Parathyroid adenoma (tissue), 2 donors: ENCODE measurements around the gene TBCEL.

ENCODE experiments used
- H2AFZ ChIP-seq: fragments of 300-600 bp; sonication (generic); one replicate; pipeline ENCODE4 v1.7.0; 2017; ENCODE audit warnings: antibody characterized with exemption, mild to moderate bottlenecking
- H3K27ac ChIP-seq: fragments of 300-600 bp; sonication (generic); one replicate; pipeline ENCODE4 v1.7.0; 2017
- H3K27me3 ChIP-seq: fragments of 300-600 bp; sonication (generic); one replicate; pipeline ENCODE4 v1.7.0; 2017; ENCODE audit warnings: low read length; ENCODE audit not compliant: control insufficient read depth, insufficient read depth
- H3K36me3 ChIP-seq: fragments of 300-600 bp; sonication (generic); one replicate; pipeline ENCODE4 v1.7.0; 2017; ENCODE audit warnings: low read length; ENCODE audit not compliant: control insufficient read depth, insufficient read depth
- H3K4me1 ChIP-seq: fragments of 300-600 bp; sonication (generic); one replicate; pipeline ENCODE4 v1.7.0; 2017; ENCODE audit warnings: control low read depth
- H3K4me2 ChIP-seq: fragments of 300-600 bp; sonication (generic); one replicate; pipeline ENCODE4 v1.7.0; 2017; ENCODE audit warnings: low read length
- H3K4me3 ChIP-seq: fragments of 300-600 bp; sonication (generic); one replicate; pipeline ENCODE4 v1.7.0; 2017; ENCODE audit warnings: low read depth, low read length
- H3K79me2 ChIP-seq: fragments of 300-600 bp; sonication (generic); one replicate; pipeline ENCODE4 v1.7.0; 2017; ENCODE audit warnings: control low read depth
- H3K9ac ChIP-seq: fragments of 300-600 bp; sonication (generic); one replicate; pipeline ENCODE4 v1.7.0; 2017; ENCODE audit warnings: mild to moderate bottlenecking
- H3K9me3 ChIP-seq: fragments of 300-600 bp; sonication (generic); one replicate; pipeline ENCODE4 v1.7.0; 2017; ENCODE audit warnings: low read length; ENCODE audit not compliant: control insufficient read depth
- TF ChIP-seq, protein P1 (sequence below): fragments of 300-600 bp; sonication (generic); IDR thresholded peaks from one replicate; pipeline ENCODE4 v1.7.0; 2017; ENCODE audit warnings: antibody characterized with exemption, mild to moderate bottlenecking
- donor health status: primary hyperparathyroidism.

TBCEL gene, protein sequence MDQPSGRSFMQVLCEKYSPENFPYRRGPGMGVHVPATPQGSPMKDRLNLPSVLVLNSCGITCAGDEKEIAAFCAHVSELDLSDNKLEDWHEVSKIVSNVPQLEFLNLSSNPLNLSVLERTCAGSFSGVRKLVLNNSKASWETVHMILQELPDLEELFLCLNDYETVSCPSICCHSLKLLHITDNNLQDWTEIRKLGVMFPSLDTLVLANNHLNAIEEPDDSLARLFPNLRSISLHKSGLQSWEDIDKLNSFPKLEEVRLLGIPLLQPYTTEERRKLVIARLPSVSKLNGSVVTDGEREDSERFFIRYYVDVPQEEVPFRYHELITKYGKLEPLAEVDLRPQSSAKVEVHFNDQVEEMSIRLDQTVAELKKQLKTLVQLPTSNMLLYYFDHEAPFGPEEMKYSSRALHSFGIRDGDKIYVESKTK

DNA sequence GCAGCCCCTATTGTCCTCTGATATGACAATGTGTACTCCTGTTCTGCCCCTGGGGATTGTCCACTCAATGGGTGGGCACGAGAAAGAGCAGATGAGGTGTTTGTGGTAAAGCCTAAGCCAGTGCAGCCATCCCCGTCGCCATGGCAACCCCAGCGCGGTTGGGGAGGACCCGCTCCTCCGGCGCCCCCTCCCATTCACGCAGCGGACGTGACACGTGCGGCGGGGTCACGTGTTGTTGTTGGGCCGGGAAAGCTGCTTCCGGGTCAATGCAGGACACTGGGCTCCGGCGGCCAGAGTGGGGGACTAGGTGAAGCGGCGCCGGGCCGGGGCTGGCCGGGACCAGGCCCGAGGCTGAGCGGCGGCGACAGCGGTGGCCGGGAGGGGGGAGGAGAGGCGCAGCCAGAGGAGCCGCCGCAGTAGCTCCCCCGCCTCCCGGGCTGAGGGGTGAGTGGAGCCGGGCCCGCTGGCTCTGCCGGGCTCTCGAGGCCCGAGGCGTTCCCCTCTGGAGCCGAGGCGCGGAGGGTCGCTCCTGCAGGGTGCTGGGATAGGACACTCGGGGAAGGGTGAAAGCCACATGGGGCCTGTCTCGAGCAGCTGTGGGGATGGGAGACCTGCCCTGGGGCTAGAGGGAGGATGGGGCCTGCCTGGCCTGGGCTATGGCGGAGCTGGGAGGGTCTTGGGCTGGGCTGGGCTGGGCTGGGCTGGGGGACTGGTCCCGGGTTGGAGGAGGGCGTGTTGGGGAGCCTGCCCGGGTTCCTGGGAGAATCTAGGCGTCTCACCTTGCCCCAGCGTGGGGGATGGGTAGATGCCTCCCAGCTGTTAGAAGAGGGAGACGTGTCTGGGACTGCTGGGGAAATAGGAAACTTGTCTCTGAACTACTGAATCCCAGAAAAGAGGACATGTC lies at the start of gene TBCEL:
Gene TBCEL, plus strand, starts transcription at position 255 of the 904 bp plus-strand sequence. CDS start 21,589 bp downstream, outside the sequence.
- Histone ChIP-seq H3K79me2 (peaks cover 8% of the 10 kb centered on the region), H3K9ac (peak within 1 kb of the TSS; percentile 42), H3K27ac (peak within 1 kb of the TSS; percentile 55), H3K4me1 (no peaks in the 10 kb centered on the region), H3K9me3 (no peaks in the 10 kb centered on the region), H2AFZ (peak within 1 kb of the TSS; percentile 87), H3K4me2 (peak within 1 kb of the TSS; percentile 48), H3K36me3 (no peaks in the 10 kb centered on the region), H3K4me3 (peak within 1 kb of the TSS; percentile 70), H3K27me3 (no peaks in the 10 kb centered on the region)
- TF ChIP-seq, protein P1, sequence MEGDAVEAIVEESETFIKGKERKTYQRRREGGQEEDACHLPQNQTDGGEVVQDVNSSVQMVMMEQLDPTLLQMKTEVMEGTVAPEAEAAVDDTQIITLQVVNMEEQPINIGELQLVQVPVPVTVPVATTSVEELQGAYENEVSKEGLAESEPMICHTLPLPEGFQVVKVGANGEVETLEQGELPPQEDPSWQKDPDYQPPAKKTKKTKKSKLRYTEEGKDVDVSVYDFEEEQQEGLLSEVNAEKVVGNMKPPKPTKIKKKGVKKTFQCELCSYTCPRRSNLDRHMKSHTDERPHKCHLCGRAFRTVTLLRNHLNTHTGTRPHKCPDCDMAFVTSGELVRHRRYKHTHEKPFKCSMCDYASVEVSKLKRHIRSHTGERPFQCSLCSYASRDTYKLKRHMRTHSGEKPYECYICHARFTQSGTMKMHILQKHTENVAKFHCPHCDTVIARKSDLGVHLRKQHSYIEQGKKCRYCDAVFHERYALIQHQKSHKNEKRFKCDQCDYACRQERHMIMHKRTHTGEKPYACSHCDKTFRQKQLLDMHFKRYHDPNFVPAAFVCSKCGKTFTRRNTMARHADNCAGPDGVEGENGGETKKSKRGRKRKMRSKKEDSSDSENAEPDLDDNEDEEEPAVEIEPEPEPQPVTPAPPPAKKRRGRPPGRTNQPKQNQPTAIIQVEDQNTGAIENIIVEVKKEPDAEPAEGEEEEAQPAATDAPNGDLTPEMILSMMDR: no peak

DNA sequence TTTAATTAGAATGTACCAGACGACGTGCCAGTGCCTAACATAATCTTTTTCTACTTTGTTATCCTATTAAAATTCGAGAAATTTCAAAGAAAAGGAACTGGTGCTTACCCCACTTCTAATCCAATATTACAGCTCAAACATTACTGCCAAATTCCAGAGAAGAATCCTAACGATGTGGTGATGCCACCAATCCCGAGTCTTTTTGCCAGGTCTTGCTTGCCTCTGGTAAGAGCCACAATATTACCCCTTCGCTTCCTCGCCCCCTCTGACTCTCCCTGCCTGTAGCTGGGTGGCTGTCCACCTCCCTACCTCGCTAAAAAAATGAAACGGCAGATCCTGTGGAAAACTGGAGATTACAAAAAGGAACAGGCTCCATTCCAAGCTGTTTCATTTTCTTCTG lies 49.4 kb upstream of the TBCEL start:
- Histone ChIP-seq H3K4me2 (no peak overlapping the region), H3K27ac (no peak overlapping the region)
- TF ChIP-seq, protein P1: no peak

DNA sequence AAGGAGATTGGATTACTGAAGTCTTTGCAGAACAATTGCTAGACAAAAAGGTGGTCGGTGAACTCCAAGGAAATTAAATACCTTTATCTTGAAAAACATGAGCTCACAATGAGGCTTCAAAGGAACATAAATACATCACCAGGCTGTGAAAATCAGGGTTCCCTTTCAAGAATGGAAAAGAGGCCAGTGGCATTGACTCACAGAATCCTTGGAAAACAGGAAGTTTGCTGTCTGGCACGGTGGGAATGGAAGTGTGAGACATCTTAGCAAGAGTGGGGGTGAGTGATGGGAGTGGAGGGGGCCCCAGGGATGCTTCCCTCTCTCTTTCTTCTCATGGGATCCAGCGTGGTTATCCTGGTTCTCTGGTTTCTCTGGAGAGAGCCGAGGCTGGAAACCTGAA lies 48.9 kb upstream of the TBCEL start:
- H2AFZ ChIP-seq: no peak overlapping the region
- no peaks in the 10 kb centered on the region for H3K27me3 ChIP-seq
- no peaks in the 10 kb centered on the region for H3K36me3 ChIP-seq
- H3K27ac ChIP-seq: no peak overlapping the region
- no peaks in the 10 kb centered on the region for H3K4me1 ChIP-seq
- TF ChIP-seq, protein P1: no peak
- no peaks in the 10 kb centered on the region for H3K79me2 ChIP-seq
- H3K9ac ChIP-seq: no peak overlapping the region
- no peaks in the 10 kb centered on the region for H3K9me3 ChIP-seq
- H3K4me2 ChIP-seq: no peak overlapping the region
- no peak overlapping the region for H3K4me3 ChIP-seq

More for the DNA sequence above, 49.4 kb upstream of the TBCEL start:
- no peaks in the 10 kb centered on the region for H3K79me2 ChIP-seq
- H3K4me3 ChIP-seq: no peak overlapping the region
- no peaks in the 10 kb centered on the region for H3K9me3 ChIP-seq
- H2AFZ ChIP-seq: no peak overlapping the region
- no peak overlapping the region for H3K9ac ChIP-seq
- no peaks in the 10 kb centered on the region for H3K4me1 ChIP-seq
- H3K27me3 ChIP-seq: no peaks in the 10 kb centered on the region
- no peaks in the 10 kb centered on the region for H3K36me3 ChIP-seq

DNA sequence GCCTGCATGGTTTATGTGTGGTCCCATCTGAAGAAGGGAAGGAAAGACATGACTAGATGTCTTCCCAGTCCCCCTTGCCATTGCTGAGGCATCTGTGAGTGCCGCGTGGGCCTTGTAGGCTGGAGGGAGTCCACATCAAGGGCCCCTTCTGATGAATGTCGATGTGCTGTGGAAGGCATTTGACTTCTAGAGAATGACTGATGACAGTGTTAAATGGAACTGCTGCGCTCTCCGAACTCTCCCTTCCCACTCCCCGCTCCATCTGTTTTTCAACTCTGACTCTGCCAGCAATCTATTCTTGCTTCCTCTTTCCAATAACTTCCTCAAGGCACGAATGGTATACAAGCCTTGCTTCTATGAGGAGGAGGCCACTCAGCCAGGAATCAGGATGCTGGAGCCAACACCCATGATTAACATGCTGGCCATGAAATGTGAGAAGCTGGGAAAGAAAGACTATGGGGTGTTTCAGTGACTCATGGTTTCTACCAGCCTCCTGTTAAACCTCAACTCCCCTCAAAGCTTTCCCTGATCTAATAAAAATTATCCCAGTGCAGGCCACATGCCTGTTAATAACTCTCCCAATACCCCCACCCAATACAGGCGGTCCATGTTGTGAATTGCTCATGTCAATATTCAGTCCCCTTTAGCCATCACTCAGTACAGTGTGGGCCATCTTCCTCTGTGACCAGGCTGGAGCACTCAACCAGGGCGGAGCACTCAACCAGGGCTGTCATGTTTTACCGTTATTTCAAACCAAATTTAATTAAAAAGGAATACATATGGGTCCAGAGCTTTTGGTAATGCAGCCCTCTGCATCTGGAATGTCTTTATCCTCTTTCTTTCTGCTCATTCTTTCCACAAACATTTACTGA lies 46.4 kb upstream of the TBCEL start:
- H3K79me2 ChIP-seq: no peaks in the 10 kb centered on the region
- H2AFZ ChIP-seq: no peak overlapping the region
- no peak overlapping the region for H3K4me2 ChIP-seq
- H3K4me3 ChIP-seq: no peak overlapping the region
- no peaks in the 10 kb centered on the region for H3K27me3 ChIP-seq
- no peaks in the 10 kb centered on the region for H3K36me3 ChIP-seq
- TF ChIP-seq, protein P1: no peak
- H3K27ac ChIP-seq: no peak overlapping the region
- H3K4me1 ChIP-seq: no peaks in the 10 kb centered on the region
- no peak overlapping the region for H3K9ac ChIP-seq
- no peaks in the 10 kb centered on the region for H3K9me3 ChIP-seq
